Superior temporal gyrus (tissue), 1 donor: ENCODE results near the gene RRP12.
A peak's percentile ranks its signal among the peaks of the same experiment; 100 is the strongest.
"Not testable (repeated sequence)": the region's sequence is repeated elsewhere in the genome, so short reads cannot be mapped to it uniquely, and the experiment has no call there.

Source experiments
- DNase-seq: peaks from one replicate; pipeline ENCODE4 v3.0.0-alpha.2; 2016; ENCODE audit errors: extremely low spot score

The RRP12 gene

GRCh38 chr10:97408496-97408992 is 7.4 kb upstream of the RRP12 start:
- no peak for DNase-seq

DNA sequence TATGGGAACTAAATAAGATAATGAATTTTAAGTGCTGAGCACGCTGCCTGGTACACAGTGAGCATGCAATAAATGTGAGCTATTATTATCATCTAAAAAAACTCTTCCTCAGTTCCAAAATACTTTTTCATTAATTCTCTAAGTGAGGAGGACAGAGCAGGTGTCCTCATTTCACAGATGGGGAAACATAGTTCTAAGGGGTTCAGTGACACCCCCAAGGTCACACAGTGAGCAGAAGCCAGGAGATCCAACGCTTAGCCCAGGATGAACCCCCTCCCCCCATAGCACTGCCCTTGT is 6.8 kb upstream of the RRP12 start:
- DNase-seq, result no peak

- peak; percentile 87 for DNase-seq
Observed at GRCh38 chr10:97407211-97407951, 6.2 kb upstream of the RRP12 start.

DNA sequence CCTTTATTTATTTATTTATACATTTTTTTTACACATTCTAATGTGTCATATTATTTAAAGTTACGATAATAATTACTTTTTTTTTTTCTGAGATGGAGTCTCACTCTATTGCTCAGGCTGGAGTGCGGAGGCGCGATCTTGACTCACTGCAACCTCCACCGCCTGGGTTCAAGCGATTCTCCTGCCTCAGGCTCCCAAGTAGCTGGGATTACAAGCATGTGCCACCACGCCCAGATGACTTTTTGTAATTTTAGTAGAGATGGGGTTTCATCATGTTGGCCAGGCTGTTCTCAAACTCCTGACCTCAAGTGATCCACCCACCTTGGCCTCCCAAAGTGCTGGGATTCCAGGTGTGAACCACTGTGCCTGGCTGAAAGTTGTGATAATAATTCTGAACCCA is 5.3 kb upstream of the RRP12 start:
- DNase-seq, result not testable (repeated sequence)

GRCh38 chr10:97406064-97406463 is 4.9 kb upstream of the RRP12 start:
- no peak for DNase-seq

- DNase-seq, result no peak
Observed at GRCh38 chr10:97404044-97404443, 2.9 kb upstream of the RRP12 start.

GRCh38 chr10:97401455-97401919 is 347 bp upstream of the RRP12 start:
- no peak for DNase-seq

DNA sequence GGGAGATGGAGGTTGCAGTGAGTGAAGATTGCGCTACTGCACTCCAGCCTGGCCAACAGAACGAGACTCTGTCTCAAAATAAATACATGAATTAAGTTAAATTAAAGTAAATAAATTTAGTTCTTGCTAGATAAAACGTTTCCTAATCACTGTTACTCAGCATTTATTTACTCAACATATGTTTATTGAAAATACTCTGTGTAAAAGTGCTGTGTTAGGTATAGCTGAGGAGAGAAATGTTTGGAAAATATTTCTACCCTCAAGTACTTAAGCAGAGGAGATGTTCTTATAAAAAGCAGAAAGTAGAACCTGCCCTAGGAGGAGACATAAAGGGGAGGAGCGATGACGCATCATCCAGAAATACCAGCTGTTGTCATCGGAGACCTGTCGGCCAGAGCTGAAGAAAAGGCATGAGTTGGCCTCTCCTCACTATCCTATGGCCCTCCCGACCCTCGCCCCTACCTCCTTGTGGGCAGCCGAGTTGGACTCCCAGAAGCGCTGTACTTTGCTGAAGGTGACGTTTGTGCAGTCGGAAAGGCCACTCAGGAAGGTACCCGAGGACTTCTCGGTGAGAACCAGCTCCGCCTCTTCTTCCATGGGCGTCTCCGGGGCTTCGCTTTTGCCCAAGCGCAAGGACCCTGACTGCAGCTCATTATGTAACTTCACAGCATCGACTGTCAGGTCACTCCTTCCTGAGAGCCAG is 1.1 kb downstream of the RRP12 start:
- DNase-seq, result peak; percentile 18

DNA sequence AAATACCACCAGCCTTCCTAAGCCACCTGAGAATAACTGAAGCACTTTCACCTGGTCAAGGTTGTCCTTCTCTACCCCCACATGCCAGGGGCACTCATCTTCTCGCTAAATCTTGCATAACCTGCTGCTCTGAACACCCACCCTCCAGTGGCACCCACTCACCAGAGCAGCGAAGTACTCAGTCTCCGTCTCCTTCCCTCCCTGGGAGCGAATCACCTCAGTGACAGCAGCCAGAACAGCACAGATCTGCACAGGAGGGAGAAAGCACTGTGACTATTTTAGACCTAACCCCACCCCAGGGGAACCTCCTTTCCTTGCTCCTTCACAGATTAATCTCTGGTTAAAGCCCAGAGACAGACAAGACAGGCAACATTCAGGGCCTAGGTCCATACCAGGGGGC is 5.1 kb downstream of the RRP12 start:
- no peak for DNase-seq

GRCh38 chr10:97393034-97393573 is 8.0 kb downstream of the RRP12 start:
- DNase-seq, result no peak

- no peak for DNase-seq
Observed at GRCh38 chr10:97390091-97390490, 11.0 kb downstream of the RRP12 start.

GRCh38 chr10:97388152-97388551 is 13.0 kb downstream of the RRP12 start:
- no peak for DNase-seq

GRCh38 chr10:97385565-97385964 is 15.6 kb downstream of the RRP12 start:
- no peak for DNase-seq

DNA sequence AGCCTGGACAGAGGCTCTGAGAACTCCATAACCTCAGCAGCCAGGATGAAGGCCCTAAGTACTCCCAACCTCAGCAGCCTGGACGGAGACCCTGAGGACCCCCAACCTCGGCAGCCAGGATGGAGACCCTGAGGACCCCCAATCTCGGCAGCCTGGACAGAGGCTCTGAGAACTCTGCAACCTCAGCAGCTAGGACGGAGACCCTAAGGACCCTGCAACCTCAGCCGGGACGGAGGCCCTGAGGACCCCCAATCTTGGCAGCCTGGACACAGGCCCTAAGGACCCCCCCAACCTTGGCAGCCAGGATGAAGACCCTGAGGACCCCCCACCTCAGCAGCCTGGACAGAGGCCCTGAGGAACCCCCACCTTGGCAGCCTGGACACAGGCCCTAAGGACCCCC is 16.5 kb downstream of the RRP12 start:
- no peak for DNase-seq

GRCh38 chr10:97384156-97384555 is 17.0 kb downstream of the RRP12 start:
- no peak for DNase-seq

GRCh38 chr10:97383159-97383558 is 18.0 kb downstream of the RRP12 start:
- DNase-seq, result no peak

DNA sequence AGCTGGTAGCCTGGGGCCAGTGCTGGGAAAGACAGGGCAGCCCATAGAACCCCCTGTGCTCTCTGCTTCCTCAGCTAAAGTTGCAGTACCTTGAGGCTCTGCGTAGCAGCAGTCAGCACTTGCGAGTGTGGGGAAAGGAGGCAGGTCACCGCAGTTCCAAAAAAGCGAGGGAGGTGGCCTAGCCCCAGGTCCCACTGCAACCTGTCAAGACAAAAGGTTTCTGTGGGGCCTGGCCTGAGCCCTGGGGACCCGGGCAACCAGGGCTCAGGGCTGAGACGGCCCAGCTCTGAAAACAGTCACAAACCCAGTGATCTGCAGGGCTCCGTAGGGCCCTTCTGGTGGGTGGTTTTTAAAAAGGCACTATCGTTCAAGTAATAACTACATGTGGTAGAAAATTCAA is 19.5 kb downstream of the RRP12 start:
- DNase-seq, result no peak

DNA sequence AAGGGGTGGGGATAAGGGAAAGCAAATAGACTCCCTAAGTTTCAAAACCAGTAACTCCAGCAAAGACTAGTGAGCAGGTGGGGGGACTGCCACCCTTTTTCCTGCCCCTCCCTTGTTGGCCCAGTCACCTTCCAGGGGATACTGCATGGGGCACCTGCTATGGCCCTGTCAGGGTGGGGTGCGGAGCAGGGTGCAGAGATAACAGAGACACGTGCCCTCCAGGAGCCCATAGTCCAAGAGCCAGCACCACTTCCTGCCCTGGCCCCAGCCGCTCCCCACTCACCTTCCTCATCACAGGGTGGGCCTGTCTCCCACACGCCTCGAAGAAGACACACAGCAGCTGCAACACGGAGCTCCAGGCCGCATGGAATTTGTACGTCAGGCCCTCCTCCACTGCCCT is 20.6 kb downstream of the RRP12 start:
- DNase-seq, result no peak

DNA sequence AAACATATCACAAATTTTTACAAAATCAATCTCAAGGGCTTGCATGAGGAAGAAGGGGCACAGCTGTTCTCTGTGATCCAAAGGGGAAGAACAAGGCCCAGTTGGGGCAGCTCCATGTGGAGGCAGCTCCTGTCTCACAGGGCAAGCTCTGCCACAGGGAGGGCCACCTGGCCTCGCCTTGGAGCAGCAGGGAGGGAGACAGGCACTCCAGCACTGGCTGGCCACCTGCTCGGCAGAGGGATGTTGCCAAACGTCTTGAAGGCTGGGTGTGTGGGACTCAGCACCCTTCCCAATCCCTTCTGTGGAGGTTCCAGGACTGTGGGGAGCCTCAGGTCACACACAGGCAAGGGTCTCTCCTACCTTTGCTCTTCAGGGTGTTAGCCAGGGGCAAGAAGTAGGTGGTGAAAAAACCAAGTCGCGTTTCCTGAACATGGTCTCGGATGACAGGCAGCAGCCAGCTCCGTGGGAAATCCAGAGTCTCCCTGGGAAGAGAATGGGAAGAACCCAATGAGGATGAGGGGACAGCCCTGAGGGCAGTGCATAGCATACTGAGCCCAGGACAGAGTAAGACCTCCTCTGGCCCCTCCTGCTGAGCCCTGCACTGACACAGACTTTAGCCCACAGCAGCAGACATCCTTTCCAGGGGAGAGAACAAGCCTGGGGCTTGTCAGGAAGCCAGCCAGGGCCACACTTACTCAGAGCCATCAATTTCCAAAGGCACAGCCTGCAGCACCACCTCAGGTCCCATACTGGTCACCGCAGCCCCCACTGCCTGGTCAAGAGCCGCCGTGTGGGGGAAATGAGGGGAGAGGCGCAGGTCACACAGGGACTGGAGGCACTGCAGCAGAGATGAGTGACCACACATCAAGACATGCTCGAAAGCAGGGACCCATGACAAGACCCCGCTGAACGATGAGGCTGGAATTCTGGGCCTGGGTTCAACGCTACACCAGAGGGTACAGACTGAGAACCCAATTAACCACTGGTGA is 21.9 kb downstream of the RRP12 start:
- DNase-seq, result no peak

- DNase-seq, result no peak
Observed at GRCh38 chr10:97376413-97376812, 24.7 kb downstream of the RRP12 start.

DNA sequence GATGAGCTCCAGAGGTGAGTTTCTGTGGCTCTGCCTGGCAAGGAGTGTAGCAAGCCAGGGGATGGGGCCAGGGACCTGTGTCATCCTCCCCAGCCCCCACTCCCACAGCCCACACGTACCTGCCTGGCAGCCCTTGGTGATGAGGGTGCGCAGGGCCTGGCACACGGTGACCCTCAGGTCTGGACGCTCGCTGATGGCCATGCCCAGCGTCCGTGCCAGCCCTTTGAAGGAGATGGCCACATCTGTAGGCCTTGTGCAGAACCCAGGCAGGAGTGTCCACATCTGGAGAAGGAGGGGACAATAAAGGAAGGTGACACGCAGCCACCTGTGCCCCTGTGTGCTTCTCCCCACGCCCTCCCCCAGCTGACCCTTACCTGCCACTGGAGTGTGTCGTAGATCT is 27.7 kb downstream of the RRP12 start:
- DNase-seq, result no peak
